Lower leg skin (tissue), 4 donors: ENCODE measurements around the gene GPR26. TPM values are rescaled to one million over a fixed set of nuclear protein-coding genes. Genes with fewer than 3 reads are reported as not detected.

Experiments
- DNase-seq, 2 donors: peaks; one replicate each; pipeline ENCODE4 v3.0.0-alpha.2; 2019; ENCODE audit warnings: low spot score in 2 of 2
- H3K4me3 ChIP-seq: fragments of 200-600 bp; sonication (generic); 2 replicates; pipeline ENCODE4 v1.5.1; 2017; ENCODE audit warnings: mild to moderate bottlenecking, low read depth; ENCODE audit not compliant: poor library complexity, severe bottlenecking
- POLR2A ChIP-seq, 2 donors: fragments of 450-650 bp; IDR thresholded peaks; one replicate each; pipeline ENCODE4 v1.6.1; 2016 to 2017; ENCODE audit warnings: antibody characterized with exemption in 2 of 2, mild to moderate bottlenecking in 1 of 2, moderate library complexity in 1 of 2
- WGBS, 2 donors: methylation state at CpG; one replicate each; pipeline ENCODE4 v1.1.5; 2018; 5-methylcytosine and 5-hydroxymethylcytosine counted together
- intact Hi-C: fragments of 100-400 bp; cut with DNase I; formaldehyde crosslinking; loops from one replicate; pipeline ENCODE4 v1.15.0; 2023; ENCODE audit warnings: low total_unique reads
- total RNA-seq, 4 donors: library from RNA; depleted of rRNA; stranded (reverse); fragments of >200 nt; gene quantifications; one replicate each; pipeline ENCODE4 v1.1.0, GENCODE V29; 2016
- TF ChIP-seq, protein P1 (sequence below), 3 donors: fragments of 450-650 bp; IDR thresholded peaks; one replicate each; pipeline ENCODE4 v1.5.1; 2016; ENCODE audit warnings: antibody characterized with exemption in 3 of 3, mild to moderate bottlenecking in 3 of 3, moderate library complexity in 2 of 3

Gene GPR26
- total RNA-seq, 4 donors from 2014 or later = not detected

DNA sequence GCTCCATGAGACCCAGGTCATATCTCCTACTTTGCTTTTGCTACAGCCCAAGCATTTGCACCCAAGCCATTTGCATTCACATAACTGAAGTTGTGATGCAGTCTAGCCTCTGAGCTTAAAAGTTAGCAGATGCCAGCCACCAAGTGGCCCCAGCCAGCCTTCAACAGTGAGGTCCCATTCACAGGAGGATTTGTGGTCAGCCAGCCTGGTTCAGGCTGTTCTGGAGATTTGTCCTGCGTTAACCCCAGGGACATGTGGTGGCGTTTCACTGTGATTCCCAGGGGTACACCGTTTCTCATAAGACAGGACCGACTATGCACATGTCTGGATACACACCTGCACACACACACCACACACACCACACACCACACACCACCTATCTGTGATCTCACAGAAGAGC lies 51.2 kb downstream of the GPR26 start:
- no peak overlapping the region for H3K4me3 ChIP-seq
- peak in 1 of 2 donors; percentile 62 for DNase-seq
- WGBS, 2 donors = 94 to 97% methylated on average over 4 of the region's 4 CpGs
- TF ChIP-seq, protein P1, sequence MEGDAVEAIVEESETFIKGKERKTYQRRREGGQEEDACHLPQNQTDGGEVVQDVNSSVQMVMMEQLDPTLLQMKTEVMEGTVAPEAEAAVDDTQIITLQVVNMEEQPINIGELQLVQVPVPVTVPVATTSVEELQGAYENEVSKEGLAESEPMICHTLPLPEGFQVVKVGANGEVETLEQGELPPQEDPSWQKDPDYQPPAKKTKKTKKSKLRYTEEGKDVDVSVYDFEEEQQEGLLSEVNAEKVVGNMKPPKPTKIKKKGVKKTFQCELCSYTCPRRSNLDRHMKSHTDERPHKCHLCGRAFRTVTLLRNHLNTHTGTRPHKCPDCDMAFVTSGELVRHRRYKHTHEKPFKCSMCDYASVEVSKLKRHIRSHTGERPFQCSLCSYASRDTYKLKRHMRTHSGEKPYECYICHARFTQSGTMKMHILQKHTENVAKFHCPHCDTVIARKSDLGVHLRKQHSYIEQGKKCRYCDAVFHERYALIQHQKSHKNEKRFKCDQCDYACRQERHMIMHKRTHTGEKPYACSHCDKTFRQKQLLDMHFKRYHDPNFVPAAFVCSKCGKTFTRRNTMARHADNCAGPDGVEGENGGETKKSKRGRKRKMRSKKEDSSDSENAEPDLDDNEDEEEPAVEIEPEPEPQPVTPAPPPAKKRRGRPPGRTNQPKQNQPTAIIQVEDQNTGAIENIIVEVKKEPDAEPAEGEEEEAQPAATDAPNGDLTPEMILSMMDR (IDR thresholded peaks at IDR 0.05) = no peak
- no peak for TF ChIP-seq POLR2A (IDR thresholded peaks at IDR 0.05)
- intact Hi-C loops = no loop called here

- intact Hi-C loops = no loop called here
- no peak overlapping the region for H3K4me3 ChIP-seq
- WGBS, 2 donors = 85 to 89% methylated on average over 4 of the region's 4 CpGs
- TF ChIP-seq POLR2A (IDR thresholded peaks at IDR 0.05) = no peak
- TF ChIP-seq, protein P1 (IDR thresholded peaks at IDR 0.05) = no peak
- DNase-seq = peak in 1 of 2 donors; percentile 42
These were observed 52.4 kb downstream of the GPR26 start for GRCh38 chr10:123718544-123719060.

DNA sequence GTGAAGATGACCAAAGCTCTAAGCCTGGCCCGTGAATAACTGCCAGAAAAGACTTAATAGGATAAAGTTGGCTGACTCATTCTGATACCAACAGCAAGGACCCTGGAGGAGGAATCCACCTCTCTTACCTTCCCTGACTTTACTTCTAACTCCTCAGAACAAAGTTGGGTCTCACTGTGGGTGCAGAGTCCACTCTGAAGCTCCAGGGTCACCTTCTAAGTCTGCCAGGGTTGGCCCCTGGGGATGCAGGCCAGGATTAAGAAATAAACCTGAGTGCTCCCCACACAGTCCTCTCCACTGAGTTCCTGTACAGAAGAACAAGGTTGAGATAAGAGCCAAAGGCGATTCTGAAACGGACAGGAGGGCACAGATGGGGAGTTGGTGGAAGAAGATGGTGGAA lies 54.4 kb downstream of the GPR26 start:
- TF ChIP-seq, protein P1 (IDR thresholded peaks at IDR 0.05) = no peak
- no peak for TF ChIP-seq POLR2A (IDR thresholded peaks at IDR 0.05)
- peak in 1 of 2 donors; percentile 57 for DNase-seq
- intact Hi-C loops = no loop called here
- no peak overlapping the region for H3K4me3 ChIP-seq
- 74 to 87% methylated on average over 3 of the region's 3 CpGs for WGBS, 2 donors

DNA sequence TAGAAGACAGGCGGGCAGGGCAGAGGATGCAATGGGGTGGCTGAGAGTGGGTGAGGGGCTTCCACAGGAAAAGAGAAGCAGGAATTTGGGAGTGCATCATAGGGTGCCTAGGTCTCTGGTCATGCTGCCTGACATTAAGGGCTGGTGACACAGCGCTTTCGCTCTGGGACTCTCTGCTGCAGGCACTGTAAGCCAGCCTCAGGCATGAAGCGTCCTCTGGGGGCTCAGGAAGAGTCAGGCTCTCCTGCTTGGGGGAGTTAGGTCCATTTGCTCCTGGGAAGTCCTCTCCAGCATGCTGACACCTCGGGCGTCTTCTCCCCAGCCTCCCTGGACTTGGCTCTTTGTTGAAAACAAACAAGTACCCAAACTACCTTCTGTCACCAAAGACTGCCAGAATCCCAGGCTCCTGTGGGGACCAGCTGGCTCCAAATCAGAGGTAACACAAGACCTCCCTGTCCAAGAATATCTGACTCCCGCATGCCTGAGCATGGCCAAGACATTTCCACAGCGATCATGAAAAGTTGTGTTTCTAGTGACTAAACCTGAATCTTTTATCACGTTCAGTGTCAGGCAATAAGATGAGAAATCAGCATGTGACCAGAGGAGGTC lies 55.4 kb downstream of the GPR26 start:
- intact Hi-C loops = no loop called here
- H3K4me3 ChIP-seq = no peak overlapping the region
- 70% methylated on average over 9 of the region's 9 CpGs for WGBS, 2 donors
- peak in 1 of 2 donors; percentile 18 for DNase-seq
- TF ChIP-seq POLR2A (IDR thresholded peaks at IDR 0.05) = no peak
- TF ChIP-seq, protein P1 (IDR thresholded peaks at IDR 0.05) = no peak

DNA sequence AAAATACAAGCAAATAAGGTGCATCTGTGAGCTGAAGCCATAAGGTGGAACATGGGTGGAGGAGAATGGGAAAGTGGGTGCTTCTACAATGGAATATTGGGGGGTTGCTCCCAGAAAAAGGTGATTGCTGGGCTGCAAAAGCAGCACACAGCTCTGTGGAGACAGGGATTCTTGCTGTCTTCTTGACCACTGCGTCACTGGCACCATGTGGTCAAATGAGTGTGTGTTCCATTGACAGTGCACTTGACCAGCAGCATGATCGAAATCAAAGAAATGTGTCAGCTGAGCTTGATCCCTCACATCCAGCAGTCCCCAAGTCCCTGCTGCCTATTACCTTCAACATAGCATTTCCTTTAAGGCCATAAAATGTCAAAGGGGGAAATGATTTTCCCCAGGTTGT lies 56.2 kb downstream of the GPR26 start:
- DNase-seq = peak in 1 of 2 donors; percentile 53

More for the DNA sequence above, 56.2 kb downstream of the GPR26 start:
- intact Hi-C loops = no loop called here
- H3K4me3 ChIP-seq = no peak overlapping the region
- no peak for TF ChIP-seq POLR2A (IDR thresholded peaks at IDR 0.05)
- TF ChIP-seq, protein P1 (IDR thresholded peaks at IDR 0.05) = no peak
- 73 to 97% methylated on average over 2 of the region's 2 CpGs for WGBS, 2 donors
